Peyer's patch (tissue), 4 donors: ENCODE measurements around the gene TTLL12. TPM values are rescaled to one million over a fixed set of nuclear protein-coding genes. Genes with fewer than 3 reads are reported as not detected.

ENCODE experiments used
- DNase-seq, 3 donors: peaks; one replicate each; pipeline ENCODE4 v3.0.0-alpha.2; 2017 to 2019
- H3K27ac ChIP-seq, 4 donors: fragments of 200-600 bp; sonication (generic); one replicate each; pipeline ENCODE4 v1.5.1; 2016 to 2019
- H3K27me3 ChIP-seq, 2 donors: fragments of 200-600 bp; sonication (generic); one replicate each; pipeline ENCODE4 v1.5.1; 2019
- H3K36me3 ChIP-seq, 3 donors: fragments of 200-600 bp; sonication (generic); one replicate each; pipeline ENCODE4 v1.5.1; 2016 to 2019
- H3K4me1 ChIP-seq, 4 donors: fragments of 200-600 bp; sonication (generic); one replicate each; pipeline ENCODE4 v1.5.1; 2016 to 2019
- H3K4me3 ChIP-seq, 4 donors: fragments of 200-600 bp; sonication (generic); 1 replicate in 3 of 4; 2 replicates in 1 of 4; pipeline ENCODE4 v1.5.1; 2016 to 2019; ENCODE audit warnings: mild to moderate bottlenecking in 1 of 4
- H3K9me3 ChIP-seq, 4 donors: fragments of 200-600 bp; sonication (generic); one replicate each; pipeline ENCODE4 v1.5.1; 2016 to 2019; ENCODE audit warnings: mild to moderate bottlenecking in 1 of 4
- POLR2A ChIP-seq, 2 donors: fragments of 450-650 bp; IDR thresholded peaks; one replicate each; pipeline ENCODE4 v1.5.1; 2017; ENCODE audit warnings: antibody characterized with exemption in 2 of 2, mild to moderate bottlenecking in 2 of 2, moderate library complexity in 2 of 2
- total RNA-seq, 4 donors: library from RNA; depleted of rRNA; stranded (reverse); fragments of >200 nt; gene quantifications; one replicate each; pipeline ENCODE4 v1.1.0, GENCODE V29; 2016
- TF ChIP-seq, protein P1 (sequence below), 6 experiments: fragments of 450-650 bp in 4 of 6; fragments of 200-600 bp in 2 of 6; sonication (generic) in 1 of 6; IDR thresholded peaks; one replicate each; pipeline ENCODE4 v1.5.1; 2017 to 2019; ENCODE audit warnings: antibody characterized with exemption in 6 of 6, mild to moderate bottlenecking in 3 of 6, moderate library complexity in 1 of 6

Gene TTLL12
- total RNA-seq, 4 donors from 2014 or later, result 34.7 to 77.8 (median 58.2) TPM

DNA sequence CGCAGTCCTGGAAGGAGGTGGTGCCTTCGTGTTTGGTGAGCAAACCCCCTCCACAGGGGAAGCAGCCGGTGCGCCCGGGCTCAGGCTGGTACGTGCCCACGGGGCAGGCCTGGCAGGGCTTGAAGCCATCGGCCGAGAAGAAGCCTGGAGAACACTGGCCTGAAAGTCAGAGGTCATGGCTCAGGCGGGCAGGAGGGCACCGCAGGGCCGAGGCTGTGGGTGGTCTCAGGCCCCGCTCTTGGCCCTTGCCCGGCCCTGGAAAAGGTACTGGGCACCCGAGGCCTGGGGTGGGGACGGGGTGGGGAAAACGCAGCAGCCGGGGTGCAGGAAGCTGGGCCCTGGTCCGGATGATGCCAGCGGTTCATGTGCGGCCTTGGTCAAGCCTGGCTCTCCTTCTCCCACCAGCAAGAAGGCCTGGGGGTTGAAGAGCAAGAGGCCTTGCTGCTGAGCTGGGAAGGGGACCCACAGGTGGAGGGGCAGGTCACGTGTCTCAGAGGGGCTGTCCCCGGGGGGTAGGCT, 25.6 kb upstream of the TTLL12 start:
- no peak for DNase-seq
- Histone ChIP-seq H3K4me1 (no peaks in the 10 kb centered on the region), H3K4me3 (no peak overlapping the region), H3K9me3 (no peaks in the 10 kb centered on the region), H3K27ac (no peak overlapping the region), H3K27me3 (no peaks in the 10 kb centered on the region), H3K36me3 (no peaks in the 10 kb centered on the region)
- TF ChIP-seq, protein P1, sequence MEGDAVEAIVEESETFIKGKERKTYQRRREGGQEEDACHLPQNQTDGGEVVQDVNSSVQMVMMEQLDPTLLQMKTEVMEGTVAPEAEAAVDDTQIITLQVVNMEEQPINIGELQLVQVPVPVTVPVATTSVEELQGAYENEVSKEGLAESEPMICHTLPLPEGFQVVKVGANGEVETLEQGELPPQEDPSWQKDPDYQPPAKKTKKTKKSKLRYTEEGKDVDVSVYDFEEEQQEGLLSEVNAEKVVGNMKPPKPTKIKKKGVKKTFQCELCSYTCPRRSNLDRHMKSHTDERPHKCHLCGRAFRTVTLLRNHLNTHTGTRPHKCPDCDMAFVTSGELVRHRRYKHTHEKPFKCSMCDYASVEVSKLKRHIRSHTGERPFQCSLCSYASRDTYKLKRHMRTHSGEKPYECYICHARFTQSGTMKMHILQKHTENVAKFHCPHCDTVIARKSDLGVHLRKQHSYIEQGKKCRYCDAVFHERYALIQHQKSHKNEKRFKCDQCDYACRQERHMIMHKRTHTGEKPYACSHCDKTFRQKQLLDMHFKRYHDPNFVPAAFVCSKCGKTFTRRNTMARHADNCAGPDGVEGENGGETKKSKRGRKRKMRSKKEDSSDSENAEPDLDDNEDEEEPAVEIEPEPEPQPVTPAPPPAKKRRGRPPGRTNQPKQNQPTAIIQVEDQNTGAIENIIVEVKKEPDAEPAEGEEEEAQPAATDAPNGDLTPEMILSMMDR (IDR thresholded peaks at IDR 0.05), result no peak

DNA sequence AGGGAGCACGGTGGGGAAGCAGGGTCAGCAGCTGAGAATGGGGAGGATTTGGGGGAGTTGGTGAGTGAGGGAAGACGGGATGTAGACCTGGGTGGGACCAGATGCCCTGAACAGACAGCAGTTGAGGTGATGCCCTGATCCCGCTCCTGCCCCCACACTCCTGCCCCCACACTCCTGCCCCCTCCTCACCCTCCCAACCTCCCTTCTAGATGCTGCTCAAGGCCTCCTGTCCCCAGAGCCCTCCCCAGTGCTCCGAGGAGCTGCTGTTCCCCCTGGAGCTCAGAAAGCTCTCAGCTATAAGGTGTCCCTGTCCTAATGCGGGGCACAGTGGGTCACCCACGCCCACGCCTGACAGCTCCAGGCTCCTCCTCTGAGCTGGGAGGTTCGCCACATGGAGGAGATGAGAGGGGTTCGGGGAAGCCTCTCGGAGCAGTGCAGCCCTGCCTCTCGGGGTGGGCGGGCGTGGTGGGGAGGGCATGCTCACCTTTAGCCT, 25.1 kb upstream of the TTLL12 start:
- no peak overlapping the region for H3K27ac ChIP-seq
- H3K36me3 ChIP-seq, result no peaks in the 10 kb centered on the region
- H3K27me3 ChIP-seq, result no peaks in the 10 kb centered on the region
- no peaks in the 10 kb centered on the region for H3K9me3 ChIP-seq
- DNase-seq, result no peak
- no peaks in the 10 kb centered on the region for H3K4me1 ChIP-seq
- H3K4me3 ChIP-seq, result no peak overlapping the region
- no peak for TF ChIP-seq POLR2A (IDR thresholded peaks at IDR 0.05)
- TF ChIP-seq, protein P1 (IDR thresholded peaks at IDR 0.05), result no peak

DNA sequence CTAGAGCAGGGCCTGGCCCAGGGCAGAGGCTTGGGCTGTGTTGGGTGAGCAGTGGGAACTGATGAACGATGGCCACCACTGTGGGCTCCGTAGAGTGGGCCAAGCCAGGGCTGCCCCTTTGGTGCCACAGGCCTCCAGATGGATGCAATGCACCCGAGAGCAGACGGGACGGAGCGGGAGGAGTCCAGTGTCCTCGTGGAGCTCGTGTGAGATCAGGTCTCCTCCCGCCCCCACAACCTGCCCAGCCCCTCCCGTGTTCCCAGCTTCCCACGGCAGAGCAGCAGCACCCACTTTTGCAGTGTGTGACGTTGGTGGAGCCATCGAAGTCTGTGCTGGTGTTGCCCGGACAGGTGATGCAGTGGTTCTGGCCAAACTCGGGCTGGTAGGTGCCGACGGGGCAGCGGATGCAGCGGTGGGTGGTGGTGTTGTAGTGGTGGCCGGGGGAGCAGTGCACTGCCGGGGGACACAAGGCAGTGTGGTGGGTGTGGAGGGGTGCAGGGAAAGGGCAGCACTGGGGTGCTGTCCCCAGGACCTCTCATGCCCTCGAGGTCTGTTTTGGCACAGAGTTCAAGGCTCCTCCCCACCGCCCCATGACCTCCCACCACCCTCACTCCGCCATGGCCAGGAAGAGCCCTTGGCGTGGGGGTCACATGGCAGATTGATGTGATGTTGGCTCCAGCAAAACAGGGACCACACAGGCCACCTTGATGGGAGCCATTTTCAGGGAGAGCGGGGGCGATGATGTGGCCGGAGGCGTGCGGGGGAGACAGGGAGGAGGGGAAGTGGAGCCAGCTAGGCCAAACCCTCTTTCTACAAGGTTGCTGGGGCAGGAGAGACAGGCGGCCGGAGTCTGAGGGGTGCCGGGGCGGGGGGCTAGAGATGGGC, 23.9 kb upstream of the TTLL12 start:
- no peak for TF ChIP-seq POLR2A (IDR thresholded peaks at IDR 0.05)
- TF ChIP-seq, protein P1 (IDR thresholded peaks at IDR 0.05), result no peak
- Histone ChIP-seq H3K9me3 (no peaks in the 10 kb centered on the region), H3K27me3 (no peaks in the 10 kb centered on the region)

DNA sequence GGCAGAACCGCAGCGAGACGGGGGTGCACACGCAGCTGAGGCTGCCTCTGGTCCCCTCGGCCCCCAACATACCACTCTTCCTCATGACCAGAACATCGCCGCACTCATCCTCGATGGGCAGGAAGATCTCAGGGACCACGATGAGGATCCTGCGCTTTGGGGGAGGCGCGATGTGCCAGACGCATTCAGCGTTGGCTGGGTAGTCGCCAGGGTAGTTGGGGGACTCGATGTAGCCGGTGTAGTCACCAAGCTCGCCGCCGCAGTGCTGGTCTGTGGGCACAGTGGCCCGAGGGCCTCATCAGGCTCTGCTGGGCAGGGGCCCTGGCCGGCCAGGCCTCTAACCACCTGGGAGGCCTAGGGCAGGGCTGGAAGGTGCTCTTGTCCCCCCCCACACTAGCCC, 23.0 kb upstream of the TTLL12 start:
- no peak for TF ChIP-seq POLR2A (IDR thresholded peaks at IDR 0.05)
- TF ChIP-seq, protein P1 (IDR thresholded peaks at IDR 0.05), result no peak
- Histone ChIP-seq H3K27ac (no peak overlapping the region), H3K9me3 (no peaks in the 10 kb centered on the region), H3K4me3 (no peak overlapping the region), H3K36me3 (no peaks in the 10 kb centered on the region), H3K4me1 (no peaks in the 10 kb centered on the region), H3K27me3 (no peaks in the 10 kb centered on the region)
- DNase-seq, result no peak

More for the DNA sequence above, 23.9 kb upstream of the TTLL12 start:
- DNase-seq, result no peak
- H3K27ac ChIP-seq, result no peak overlapping the region
- no peaks in the 10 kb centered on the region for H3K36me3 ChIP-seq
- H3K4me3 ChIP-seq, result no peak overlapping the region
- no peaks in the 10 kb centered on the region for H3K4me1 ChIP-seq

DNA sequence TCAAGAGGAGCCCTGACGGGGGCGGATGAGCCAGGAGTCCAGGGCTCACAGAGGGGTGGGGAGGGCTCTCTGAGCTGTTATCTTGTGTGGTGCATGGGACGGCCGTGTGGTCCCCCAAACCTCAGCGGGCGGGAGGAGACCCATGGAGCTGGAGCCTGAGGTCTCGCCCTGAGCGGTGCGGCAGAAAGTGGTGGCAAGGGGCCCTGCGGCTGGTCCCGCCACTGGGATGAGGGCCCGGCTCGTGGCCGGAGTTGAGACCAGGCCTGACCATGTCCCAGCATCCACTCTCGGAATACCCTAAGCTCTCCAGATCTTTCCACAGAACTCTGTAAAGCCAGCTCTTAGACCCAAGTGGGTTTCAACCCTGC, 22.6 kb upstream of the TTLL12 start:
- Histone ChIP-seq H3K4me3 (no peak overlapping the region), H3K9me3 (no peaks in the 10 kb centered on the region), H3K36me3 (no peaks in the 10 kb centered on the region), H3K27me3 (no peaks in the 10 kb centered on the region), H3K27ac (no peak overlapping the region), H3K4me1 (no peaks in the 10 kb centered on the region)
- TF ChIP-seq, protein P1 (IDR thresholded peaks at IDR 0.05), result no peak
- TF ChIP-seq POLR2A (IDR thresholded peaks at IDR 0.05), result no peak
- DNase-seq, result no peak
